A673 (cell line): ENCODE data around the gene B3GLCT. TPM values are rescaled to one million over a fixed set of nuclear protein-coding genes. Genes with fewer than 3 reads are reported as not detected.
A peak's percentile ranks its signal among the peaks of the same experiment; 100 is the strongest.

Experiments used
- BruUV-seq: library from RNA; stranded (reverse); fragments of 400-500 nt; replicated peaks from 2 replicates; lab custom pipeline; 2021; lab: Mats Ljungman, UMichigan
- CTCF ChIA-PET: fragments of 300-600 bp; sonication (Branson Sonifier 250); formaldehyde crosslinking; loops from one replicate; lab custom pipeline; 2022; ENCODE audit warnings: antibody characterized with exemption; lab: Charles Lee
- POLR2A ChIA-PET: fragments of 300-600 bp; sonication (Branson Sonifier 250); formaldehyde crosslinking; loops from one replicate; lab custom pipeline; 2022; ENCODE audit warnings: antibody characterized with exemption; ENCODE audit not compliant: low non-redundant PET; lab: Charles Lee
- DNase-seq: peaks from one replicate; pipeline ENCODE4 v3.0.0-alpha.2; 2015; ENCODE audit warnings: low spot score
- H3K27ac ChIP-seq: fragments of 200-600 bp; sonication (generic); 2 replicates; pipeline ENCODE4 v1.5.1; 2016; ENCODE audit warnings: mixed run types, low read depth, mild to moderate bottlenecking, mixed read lengths, antibody characterized with exemption, low read length; ENCODE audit not compliant: poor library complexity, severe bottlenecking
- H3K27me3 ChIP-seq: fragments of 200-600 bp; sonication (generic); replicated peaks from 2 replicates; pipeline ENCODE4 v1.6.1; 2017; ENCODE audit warnings: mixed run types, low read depth, mild to moderate bottlenecking, mixed read lengths, antibody characterized with exemption, low read length; ENCODE audit not compliant: insufficient read depth, poor library complexity
- H3K36me3 ChIP-seq: fragments of 200-600 bp; sonication (generic); 2 replicates; pipeline ENCODE4 v1.6.1; 2016; ENCODE audit warnings: mixed run types, mild to moderate bottlenecking, mixed read lengths, antibody characterized with exemption, low read length; ENCODE audit not compliant: insufficient read depth, poor library complexity, severe bottlenecking
- H3K4me1 ChIP-seq: fragments of 200-600 bp; sonication (generic); 2 replicates; pipeline ENCODE4 v1.6.1; 2017; ENCODE audit warnings: mixed run types, mild to moderate bottlenecking, mixed read lengths, antibody characterized with exemption, low read length; ENCODE audit not compliant: insufficient read depth, poor library complexity, severe bottlenecking
- H3K4me3 ChIP-seq: fragments of 200-600 bp; sonication (generic); 2 replicates; pipeline ENCODE4 v1.5.1; 2016; ENCODE audit warnings: low read depth, mixed run types, mild to moderate bottlenecking, mixed read lengths, low read length; ENCODE audit not compliant: poor library complexity, severe bottlenecking
- H3K9me3 ChIP-seq: fragments of 200-600 bp; sonication (generic); 2 replicates; pipeline ENCODE4 v1.6.1; 2016; ENCODE audit warnings: mixed run types, low read depth, mild to moderate bottlenecking, mixed read lengths, antibody characterized with exemption, low read length; ENCODE audit not compliant: poor library complexity, severe bottlenecking
- EZH2 ChIP-seq: fragments of 200-600 bp; sonication (generic); IDR thresholded peaks from 2 replicates; pipeline ENCODE4 v1.6.1; 2017; ENCODE audit warnings: borderline replicate concordance, low read depth, mild to moderate bottlenecking, mixed read lengths, antibody characterized with exemption, low read length; ENCODE audit not compliant: poor library complexity, severe bottlenecking
- intact Hi-C: fragments of 100-400 bp; cut with micrococcal nuclease; formaldehyde crosslinking; loops from one replicate; pipeline ENCODE4 v1.10.0; 2022; ENCODE audit not compliant: unreplicated experiment
- total RNA-seq: library from RNA; stranded (reverse); gene quantifications from 2 replicates; pipeline ENCODE4 v1.2.3, GENCODE V29; 2021
- TF ChIP-seq, protein P1 (sequence below): fragments of 300-800, 200-600 bp; sonication (generic); conservative IDR thresholded peaks from 2 replicates; pipeline ENCODE4 v1.5.1; 2017; ENCODE audit warnings: low read depth, mild to moderate bottlenecking, antibody characterized with exemption, low read length, moderate library complexity, mixed read lengths

B3GLCT gene
- total RNA-seq, 1 experiment from 2014 or later, result 8.5 TPM

DNA sequence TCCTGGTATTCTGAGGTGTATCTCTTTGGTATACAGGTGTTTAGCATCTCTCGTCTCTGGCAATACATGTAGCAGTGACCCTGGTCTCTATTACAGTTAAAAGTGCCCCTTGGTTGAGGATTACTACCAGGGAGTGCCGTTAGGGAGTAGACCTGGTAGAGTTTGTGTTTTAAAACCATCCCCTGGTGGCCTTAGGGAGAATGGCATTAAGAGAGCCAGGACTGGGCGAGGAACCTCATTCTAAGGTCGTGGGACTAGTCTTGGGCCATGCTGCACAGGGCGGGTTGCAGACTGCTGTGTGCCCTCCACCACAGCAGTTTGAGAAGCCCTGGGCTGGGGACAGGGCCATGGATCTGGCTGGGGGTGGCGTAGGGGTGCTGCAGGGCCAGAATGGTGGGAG lies 35.0 kb downstream of the B3GLCT start:
- Histone ChIP-seq H3K36me3 (no peaks in the 10 kb centered on the region), H3K4me1 (no peaks in the 10 kb centered on the region), H3K27ac (no peak overlapping the region), H3K27me3 (no peaks in the 10 kb centered on the region), H3K9me3 (no peaks in the 10 kb centered on the region), H3K4me3 (no peak overlapping the region)
- ChIA-PET CTCF (no interaction called here), POLR2A (no interaction called here)
- TF ChIP-seq, protein P1, sequence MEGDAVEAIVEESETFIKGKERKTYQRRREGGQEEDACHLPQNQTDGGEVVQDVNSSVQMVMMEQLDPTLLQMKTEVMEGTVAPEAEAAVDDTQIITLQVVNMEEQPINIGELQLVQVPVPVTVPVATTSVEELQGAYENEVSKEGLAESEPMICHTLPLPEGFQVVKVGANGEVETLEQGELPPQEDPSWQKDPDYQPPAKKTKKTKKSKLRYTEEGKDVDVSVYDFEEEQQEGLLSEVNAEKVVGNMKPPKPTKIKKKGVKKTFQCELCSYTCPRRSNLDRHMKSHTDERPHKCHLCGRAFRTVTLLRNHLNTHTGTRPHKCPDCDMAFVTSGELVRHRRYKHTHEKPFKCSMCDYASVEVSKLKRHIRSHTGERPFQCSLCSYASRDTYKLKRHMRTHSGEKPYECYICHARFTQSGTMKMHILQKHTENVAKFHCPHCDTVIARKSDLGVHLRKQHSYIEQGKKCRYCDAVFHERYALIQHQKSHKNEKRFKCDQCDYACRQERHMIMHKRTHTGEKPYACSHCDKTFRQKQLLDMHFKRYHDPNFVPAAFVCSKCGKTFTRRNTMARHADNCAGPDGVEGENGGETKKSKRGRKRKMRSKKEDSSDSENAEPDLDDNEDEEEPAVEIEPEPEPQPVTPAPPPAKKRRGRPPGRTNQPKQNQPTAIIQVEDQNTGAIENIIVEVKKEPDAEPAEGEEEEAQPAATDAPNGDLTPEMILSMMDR, result 0 out of 2 replicates have a peak, but pooled peaks have one; percentile 25
- TF ChIP-seq EZH2, result no peak
- peak; percentile 11 for DNase-seq
- intact Hi-C loops, result loop anchor here (10.0 kb wide), 1 partner anchor 510 kb away; no protein-coding TSS in a partner anchor
- no TSS peak for BruUV-seq

- no peaks in the 10 kb centered on the region for H3K36me3 ChIP-seq
- ChIA-PET POLR2A (no interaction called here), CTCF (interaction anchor here (2.0 kb wide), 1 partner anchor 187 kb away, joined by 16 read pairs; no protein-coding TSS in a partner anchor)
- H3K9me3 ChIP-seq, result no peaks in the 10 kb centered on the region
- H3K27ac ChIP-seq, result no peak overlapping the region
- BruUV-seq, result no TSS peak
- H3K4me3 ChIP-seq, result no peak overlapping the region
- peak; percentile 64 for DNase-seq
- TF ChIP-seq EZH2, result no peak
- TF ChIP-seq, protein P1, result peak; percentile 88
- H3K27me3 ChIP-seq, result no peaks in the 10 kb centered on the region
- H3K4me1 ChIP-seq, result no peaks in the 10 kb centered on the region
- intact Hi-C loops, result loop anchor here (1.0 to 10.0 kb wide), 2 partner anchors 188 to 509 kb away; no protein-coding TSS in a partner anchor
Observed at GRCh38 chr13:31236211-31236786, 36.5 kb downstream of the B3GLCT start.

- BruUV-seq, result no TSS peak
- DNase-seq, result no peak
- no peak overlapping the region for H3K4me3 ChIP-seq
- no peak overlapping the region for H3K27ac ChIP-seq
- H3K36me3 ChIP-seq, result no peaks in the 10 kb centered on the region
- ChIA-PET CTCF (no interaction called here), POLR2A (no interaction called here)
- intact Hi-C loops, result no loop called here
- H3K9me3 ChIP-seq, result no peaks in the 10 kb centered on the region
- H3K4me1 ChIP-seq, result peaks cover 5% of the 10 kb centered on the region
- no peak for TF ChIP-seq EZH2
- TF ChIP-seq, protein P1, result no peak
- H3K27me3 ChIP-seq, result no peaks in the 10 kb centered on the region
Observed at GRCh38 chr13:31240921-31241320, 41.1 kb downstream of the B3GLCT start.
